Activated CD4-positive, alpha-beta T cell treated with anti-CD3 and anti-CD28 coated beads for 36 hours (primary cell): ENCODE results near the gene LSM14B. TPM values are rescaled to one million over a fixed set of nuclear protein-coding genes. Genes with fewer than 3 reads are reported as not detected.

Source experiments
- ATAC-seq: fragments of 200-7000 bp; cut with Tn5 transposase; one replicate; pipeline ENCODE4 v1.10.0; 2021; ENCODE audit warnings: mild to moderate bottlenecking, moderate library complexity
- CTCF ChIA-PET: fragments of 350-600 bp; sonication (Branson Sonifier 250); formaldehyde crosslinking; loops from one replicate; lab custom pipeline; 2021; ENCODE audit warnings: antibody characterized with exemption; lab: Charles Lee
- POLR2A ChIA-PET: fragments of 350-600 bp; sonication (Branson Sonifier 250); formaldehyde crosslinking; loops from one replicate; lab custom pipeline; 2021; ENCODE audit warnings: antibody characterized with exemption, inconsistent platforms; lab: Charles Lee
- DNase-seq: peaks from one replicate; pipeline ENCODE4 v3.0.0-alpha.2; 2020
- H3K27ac Mint-ChIP-seq: one replicate; pipeline ENCODE4 v1.8.0; 2021; ENCODE audit warnings: mixed read lengths
- H3K27me3 Mint-ChIP-seq: one replicate; pipeline ENCODE4 v1.8.0; 2021; ENCODE audit warnings: mixed read lengths
- H3K36me3 Mint-ChIP-seq: one replicate; pipeline ENCODE4 v1.8.0; 2021; ENCODE audit warnings: low read depth, mixed read lengths
- H3K4me1 Mint-ChIP-seq: one replicate; pipeline ENCODE4 v1.8.0; 2021; ENCODE audit warnings: mixed read lengths
- H3K4me3 Mint-ChIP-seq: one replicate; pipeline ENCODE4 v1.8.0; 2021; ENCODE audit warnings: mild to moderate bottlenecking, moderate library complexity, mixed read lengths
- H3K9me3 Mint-ChIP-seq: one replicate; pipeline ENCODE4 v1.8.0; 2021; ENCODE audit warnings: low read depth, mixed read lengths
- intact Hi-C, 2 experiments: fragments of 100-400 bp; cut with DNase I in 1 of 2; cut with micrococcal nuclease in 1 of 2; formaldehyde crosslinking; loops; one replicate each; pipeline versions ENCODE4 v1.14.2 to v1.15.1; 2022 to 2024; cut with DNase I, micrococcal nuclease
- total RNA-seq, 2 experiments: library from RNA; stranded (reverse); gene quantifications; one replicate each; pipeline ENCODE4 v1.2.3, GENCODE V29; 2021

Gene LSM14B
- total RNA-seq, 2 experiments from 2014 or later = 38.7 TPM

- no peak for DNase-seq
- Mint-ChIP-seq H3K4me1 (no peaks in the 10 kb centered on the region), H3K36me3 (peaks cover 21% of the 10 kb centered on the region), H3K27ac (no peak overlapping the region), H3K27me3 (no peaks in the 10 kb centered on the region), H3K9me3 (no peaks in the 10 kb centered on the region), H3K4me3 (no peak overlapping the region)
- POLR2A ChIA-PET = interaction anchor here (0.7 kb wide), 1 partner anchor 758 kb away, joined by 3 read pairs; no protein-coding TSS in a partner anchor
- CTCF ChIA-PET = no interaction called here
- intact Hi-C loops = no loop called here
- no peak for ATAC-seq
Observed at GRCh38 chr20:62165762-62166399, 43.6 kb downstream of the LSM14B start.

- ChIA-PET CTCF (no interaction called here), POLR2A (no interaction called here)
- Mint-ChIP-seq H3K9me3 (no peaks in the 10 kb centered on the region), H3K27me3 (no peaks in the 10 kb centered on the region), H3K4me3 (no peak overlapping the region), H3K4me1 (no peaks in the 10 kb centered on the region), H3K36me3 (peaks cover 22% of the 10 kb centered on the region), H3K27ac (no peak overlapping the region)
- intact Hi-C loops = no loop called here
- ATAC-seq (no peak), DNase-seq (no peak)
Observed at GRCh38 chr20:62167474-62167873, 45.2 kb downstream of the LSM14B start.

GRCh38 chr20:62168061-62168460 lies 45.8 kb downstream of the LSM14B start:
- Mint-ChIP-seq H3K4me1 (no peaks in the 10 kb centered on the region), H3K27me3 (no peaks in the 10 kb centered on the region), H3K27ac (no peak overlapping the region), H3K36me3 (peaks cover 20% of the 10 kb centered on the region), H3K4me3 (no peak overlapping the region), H3K9me3 (no peaks in the 10 kb centered on the region)
- POLR2A ChIA-PET = no interaction called here
- intact Hi-C loops = no loop called here
- no peak for DNase-seq
- ATAC-seq = no peak
- CTCF ChIA-PET = no interaction called here

- DNase-seq (no peak), ATAC-seq (no peak)
- POLR2A ChIA-PET = no interaction called here
- Mint-ChIP-seq H3K9me3 (no peaks in the 10 kb centered on the region), H3K27ac (no peak overlapping the region), H3K4me1 (no peaks in the 10 kb centered on the region), H3K27me3 (no peaks in the 10 kb centered on the region), H3K36me3 (peaks cover 21% of the 10 kb centered on the region), H3K4me3 (no peak overlapping the region)
- CTCF ChIA-PET = interaction anchor here (0.7 kb wide), 1 partner anchor 38 kb away, joined by 3 read pairs; no protein-coding TSS in a partner anchor
- intact Hi-C loops = no loop called here
Observed at GRCh38 chr20:62168890-62169435, 46.7 kb downstream of the LSM14B start.

GRCh38 chr20:62170536-62170935 lies 48.3 kb downstream of the LSM14B start:
- no peak overlapping the region for H3K27ac Mint-ChIP-seq
- no peaks in the 10 kb centered on the region for H3K9me3 Mint-ChIP-seq
- intact Hi-C loops = no loop called here
- DNase-seq = no peak
- no peak for ATAC-seq
- H3K27me3 Mint-ChIP-seq = no peaks in the 10 kb centered on the region
- ChIA-PET CTCF (interaction anchor here (0.6 kb wide), 1 partner anchor 183 kb away, joined by 3 read pairs; no protein-coding TSS in a partner anchor), POLR2A (no interaction called here)
- no peak overlapping the region for H3K4me3 Mint-ChIP-seq
- no peaks in the 10 kb centered on the region for H3K4me1 Mint-ChIP-seq
- peaks cover 27% of the 10 kb centered on the region for H3K36me3 Mint-ChIP-seq

- Mint-ChIP-seq H3K4me3 (no peak overlapping the region), H3K36me3 (peaks cover 22% of the 10 kb centered on the region), H3K27me3 (no peaks in the 10 kb centered on the region), H3K27ac (no peak overlapping the region), H3K9me3 (no peaks in the 10 kb centered on the region), H3K4me1 (no peaks in the 10 kb centered on the region)
- intact Hi-C loops = no loop called here
- DNase-seq (no peak), ATAC-seq (no peak)
- CTCF ChIA-PET = no interaction called here
- POLR2A ChIA-PET = no interaction called here
Observed at GRCh38 chr20:62171245-62171644, 49.0 kb downstream of the LSM14B start.

GRCh38 chr20:62172666-62173065 lies 50.4 kb downstream of the LSM14B start:
- CTCF ChIA-PET = interaction anchor here (0.6 kb wide), 1 partner anchor 28 kb away, joined by 3 read pairs; no protein-coding TSS in a partner anchor
- no peak for DNase-seq
- intact Hi-C loops = no loop called here

GRCh38 chr20:62174021-62174804 lies 51.9 kb downstream of the LSM14B start:
- Mint-ChIP-seq H3K27ac (no peak overlapping the region), H3K27me3 (no peaks in the 10 kb centered on the region), H3K4me1 (no peaks in the 10 kb centered on the region), H3K4me3 (no peak overlapping the region), H3K36me3 (peaks cover 15% of the 10 kb centered on the region), H3K9me3 (no peaks in the 10 kb centered on the region)
- DNase-seq = no peak
- intact Hi-C loops = no loop called here
- no peak for ATAC-seq
- CTCF ChIA-PET = no interaction called here
- POLR2A ChIA-PET = no interaction called here

More at GRCh38 chr20:62172666-62173065, 50.4 kb downstream of the LSM14B start:
- POLR2A ChIA-PET = no interaction called here
- Mint-ChIP-seq H3K4me3 (no peak overlapping the region), H3K27me3 (no peaks in the 10 kb centered on the region), H3K27ac (no peak overlapping the region), H3K9me3 (no peaks in the 10 kb centered on the region), H3K4me1 (no peaks in the 10 kb centered on the region), H3K36me3 (peaks cover 20% of the 10 kb centered on the region)
- no peak for ATAC-seq

GRCh38 chr20:62174870-62175624 lies 52.8 kb downstream of the LSM14B start:
- H3K9me3 Mint-ChIP-seq = no peaks in the 10 kb centered on the region
- peaks cover 13% of the 10 kb centered on the region for H3K36me3 Mint-ChIP-seq
- no peak overlapping the region for H3K27ac Mint-ChIP-seq
- H3K27me3 Mint-ChIP-seq = no peaks in the 10 kb centered on the region
- H3K4me3 Mint-ChIP-seq = no peak overlapping the region
- CTCF ChIA-PET = interaction anchor here (0.7 kb wide), 1 partner anchor 463 kb away, joined by 3 read pairs; no protein-coding TSS in a partner anchor
- intact Hi-C loops = no loop called here
- H3K4me1 Mint-ChIP-seq = no peaks in the 10 kb centered on the region
- POLR2A ChIA-PET = no interaction called here
- no peak for ATAC-seq
- DNase-seq = no peak

GRCh38 chr20:62175711-62176110 lies 53.4 kb downstream of the LSM14B start:
- DNase-seq (no peak), ATAC-seq (no peak)
- ChIA-PET POLR2A (no interaction called here), CTCF (interaction anchor here (0.7 kb wide), 1 partner anchor 462 kb away, joined by 3 read pairs; no protein-coding TSS in a partner anchor)
- peaks cover 13% of the 10 kb centered on the region for H3K36me3 Mint-ChIP-seq
- no peaks in the 10 kb centered on the region for H3K27me3 Mint-ChIP-seq
- no peak overlapping the region for H3K4me3 Mint-ChIP-seq
- no peaks in the 10 kb centered on the region for H3K4me1 Mint-ChIP-seq
- H3K9me3 Mint-ChIP-seq = no peaks in the 10 kb centered on the region
- no peak overlapping the region for H3K27ac Mint-ChIP-seq
- intact Hi-C loops = no loop called here

GRCh38 chr20:62176866-62177265 lies 54.6 kb downstream of the LSM14B start:
- H3K9me3 Mint-ChIP-seq = no peaks in the 10 kb centered on the region
- CTCF ChIA-PET = no interaction called here
- no peaks in the 10 kb centered on the region for H3K27me3 Mint-ChIP-seq
- POLR2A ChIA-PET = interaction anchor here (0.6 kb wide), 1 partner anchor 20 kb away, joined by 4 read pairs; no protein-coding TSS in a partner anchor
- H3K4me1 Mint-ChIP-seq = peaks cover 3% of the 10 kb centered on the region
- DNase-seq (no peak), ATAC-seq (no peak)
- intact Hi-C loops = no loop called here
- no peak overlapping the region for H3K27ac Mint-ChIP-seq
- peaks cover 12% of the 10 kb centered on the region for H3K36me3 Mint-ChIP-seq
- H3K4me3 Mint-ChIP-seq = no peak overlapping the region
